ENCODE data around the gene HNRNPUL1.
"Not testable (repeated sequence)": the region's sequence is repeated elsewhere in the genome, so short reads cannot be mapped to it uniquely, and the experiment has no call there.

Gene HNRNPUL1

DNA sequence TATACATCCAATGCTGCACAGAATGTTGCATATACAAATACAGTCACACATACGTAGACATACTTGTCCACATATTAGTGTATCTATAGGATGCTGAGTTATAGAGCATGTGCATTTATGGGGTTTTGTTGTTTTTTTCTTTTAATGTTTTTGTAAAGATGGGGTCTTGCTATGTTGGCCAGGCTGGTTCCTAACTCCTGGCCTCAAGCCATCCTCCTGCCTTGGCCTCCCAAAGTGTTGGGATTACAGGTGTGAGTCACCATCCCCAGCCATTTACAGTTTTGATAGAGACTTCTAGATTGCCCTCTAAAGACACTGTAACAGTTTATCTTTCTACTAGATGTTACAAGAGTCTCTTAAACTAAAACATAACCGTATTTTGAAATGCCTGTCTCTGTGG is 14.3 kb downstream of the HNRNPUL1 start:
- DNase-seq: no peak

- no peak for DNase-seq
These were observed 24.7 kb downstream of the HNRNPUL1 start for GRCh38 chr19:41288673-41289530.

DNA sequence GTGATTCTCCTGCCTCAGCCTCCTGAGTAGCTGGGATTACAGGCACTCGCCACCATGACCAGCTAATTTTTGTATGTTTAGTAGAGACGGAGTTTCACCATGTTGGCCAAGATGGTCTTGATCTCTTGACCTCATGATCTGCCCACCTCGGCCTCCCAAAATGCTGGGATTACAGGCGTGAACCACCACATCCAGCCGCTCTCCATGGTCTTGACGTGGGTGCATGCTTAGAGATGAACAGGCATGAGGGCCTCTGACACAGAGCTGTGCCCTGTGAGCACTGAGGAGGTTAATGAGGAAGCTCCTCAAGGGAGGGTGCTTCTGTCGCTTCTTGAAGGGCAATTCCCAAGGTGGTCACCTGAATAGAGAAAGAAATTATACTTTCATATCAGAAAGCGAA is 25.6 kb downstream of the HNRNPUL1 start:
- DNase-seq: not testable (repeated sequence)

DNA sequence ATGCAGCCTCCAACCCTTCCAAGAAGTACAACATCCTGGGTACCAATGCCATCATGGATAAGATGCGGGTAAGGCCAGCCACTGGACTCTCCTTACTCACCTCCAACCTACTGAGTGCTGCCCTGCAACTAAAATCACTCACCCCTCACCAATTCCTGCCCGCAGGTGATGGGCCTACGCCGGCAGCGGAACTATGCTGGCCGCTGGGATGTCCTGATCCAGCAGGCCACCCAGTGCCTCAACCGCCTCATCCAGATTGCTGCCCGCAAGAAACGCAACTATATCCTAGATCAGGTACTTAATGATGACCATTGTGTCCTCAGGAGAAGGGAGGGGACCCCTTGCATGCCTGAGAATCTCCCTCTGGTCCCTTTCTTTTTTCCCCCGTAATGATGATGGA is 30.2 kb downstream of the HNRNPUL1 start:
- DNase-seq: no peak

DNA sequence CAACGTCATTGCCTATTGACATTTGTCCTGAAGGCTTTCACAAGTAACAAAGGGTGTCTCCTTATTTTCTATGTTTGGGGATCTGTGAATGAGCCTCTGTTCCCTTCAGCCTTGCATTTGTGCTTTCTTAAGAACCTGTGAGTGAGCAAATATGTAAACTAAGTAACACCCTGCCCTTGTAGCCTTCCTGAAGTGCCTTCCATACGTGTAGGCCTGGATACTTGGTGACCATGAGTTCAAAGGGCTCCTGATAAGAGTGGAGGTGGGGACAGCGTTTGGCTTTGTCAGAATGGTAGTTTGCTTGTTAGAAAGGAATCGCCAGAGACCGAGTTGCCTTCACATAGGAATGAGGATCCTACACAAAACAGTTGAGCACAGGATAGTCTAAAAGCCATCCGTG is 31.3 kb downstream of the HNRNPUL1 start:
- DNase-seq: no peak

DNA sequence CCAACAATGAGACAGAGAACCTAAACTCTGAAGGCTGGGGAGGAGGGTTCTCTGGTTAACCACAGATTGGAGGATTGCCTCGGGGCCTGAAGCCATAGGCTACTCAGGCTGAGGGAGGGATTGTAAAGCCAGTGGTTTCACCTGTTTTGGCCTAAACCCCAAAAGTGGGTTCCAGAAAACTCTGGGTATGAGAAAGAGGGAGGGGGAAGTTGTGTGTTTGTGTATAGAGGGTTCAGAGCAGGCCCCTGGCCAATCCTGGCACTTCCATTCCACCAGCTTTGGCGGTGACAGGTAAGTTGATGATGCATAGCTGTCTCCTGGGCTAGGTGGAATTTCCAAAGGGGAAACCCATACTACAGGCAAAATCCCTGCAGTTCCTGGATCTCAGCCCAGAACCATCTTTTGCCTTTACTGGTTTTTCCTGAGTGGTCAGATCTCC is 32.3 kb downstream of the HNRNPUL1 start:
- peak; percentile 2 for DNase-seq

GRCh38 chr19:41297628-41298347 is 33.6 kb downstream of the HNRNPUL1 start:
- DNase-seq: no peak

DNA sequence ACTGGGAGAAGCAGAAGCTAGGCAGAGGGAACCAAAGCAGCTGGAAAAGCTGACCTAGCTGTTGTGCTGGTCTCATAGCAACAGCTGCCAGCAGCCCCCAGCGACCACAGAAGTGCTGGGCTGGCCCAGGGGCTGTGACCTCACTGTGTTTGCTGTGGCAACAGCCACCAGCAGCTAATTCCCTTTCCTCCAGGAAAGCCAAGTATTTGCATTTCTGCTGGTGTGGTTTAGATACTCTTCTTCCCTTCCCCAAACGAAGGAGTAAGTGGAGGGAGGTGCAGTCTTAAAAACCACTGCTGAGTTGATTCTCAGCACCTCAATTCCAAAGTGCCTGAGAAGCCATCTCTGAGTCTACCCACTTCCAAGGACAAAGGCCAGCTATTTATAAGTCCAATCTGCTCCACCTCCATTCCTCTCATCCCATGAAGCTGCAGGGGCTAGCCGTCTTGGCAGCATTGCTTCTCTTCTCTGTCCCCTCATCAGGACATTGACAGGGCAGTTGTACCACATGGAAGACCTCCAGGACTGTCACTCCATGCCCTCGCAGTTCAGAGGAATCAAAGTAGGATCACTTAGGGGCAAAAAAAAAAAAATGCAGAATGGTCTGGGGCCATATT is 34.3 kb downstream of the HNRNPUL1 start:
- DNase-seq: no peak

- DNase-seq: no peak
These were observed 35.0 kb downstream of the HNRNPUL1 start for GRCh38 chr19:41299046-41299754.

GRCh38 chr19:41299755-41300089 is 35.5 kb downstream of the HNRNPUL1 start:
- DNase-seq: no peak

GRCh38 chr19:41300555-41300954 is 36.4 kb downstream of the HNRNPUL1 start:
- DNase-seq: no peak

GRCh38 chr19:41302624-41303351 is 38.6 kb downstream of the HNRNPUL1 start:
- DNase-seq: no peak

- DNase-seq: no peak
These were observed 39.8 kb downstream of the HNRNPUL1 start for GRCh38 chr19:41303954-41304353.

- no peak for DNase-seq
These were observed 40.7 kb downstream of the HNRNPUL1 start for GRCh38 chr19:41304706-41305483.

DNA sequence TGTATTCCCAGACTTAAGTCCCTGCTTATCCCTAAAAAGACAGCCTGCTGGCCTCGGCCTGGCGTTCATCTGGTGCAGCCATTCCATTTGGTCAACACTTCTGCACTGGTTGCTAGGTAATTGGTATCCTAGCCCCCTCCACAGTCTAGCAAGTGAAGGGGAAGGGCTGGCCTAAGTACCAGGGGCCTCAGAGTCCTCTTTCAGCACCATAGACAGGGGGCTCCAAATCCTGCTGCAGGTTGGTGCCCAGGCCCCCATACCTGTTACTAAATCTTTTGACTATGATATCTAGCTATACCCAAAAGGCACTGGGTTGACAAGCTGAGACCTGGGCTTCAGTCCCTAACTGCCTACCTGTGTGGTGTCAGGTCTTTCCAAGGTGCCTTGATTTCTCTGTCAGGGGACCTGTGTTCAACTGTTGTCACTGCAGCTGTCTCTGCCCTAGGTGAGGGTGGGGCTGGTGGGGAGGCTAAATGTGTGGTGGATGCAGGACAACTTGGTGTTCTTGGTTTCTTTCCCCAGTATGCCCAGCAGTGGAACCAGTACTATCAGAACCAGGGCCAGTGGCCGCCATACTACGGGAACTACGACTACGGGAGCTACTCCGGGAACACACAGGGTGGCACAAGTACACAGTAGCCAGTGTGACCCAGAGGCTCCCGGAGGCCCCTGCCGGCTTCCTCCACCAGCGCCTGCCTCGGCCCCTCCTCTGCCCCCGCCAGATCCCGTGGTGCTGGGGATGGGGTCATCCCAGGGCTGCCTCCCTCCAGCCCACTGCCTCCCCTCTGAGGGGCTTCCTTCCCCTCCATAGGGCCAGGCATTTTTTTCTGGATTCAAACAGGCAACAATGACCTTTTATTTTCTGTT is 42.0 kb downstream of the HNRNPUL1 start:
- DNase-seq: no peak

- DNase-seq: no peak
These were observed 43.1 kb downstream of the HNRNPUL1 start for GRCh38 chr19:41307090-41307875.

DNA sequence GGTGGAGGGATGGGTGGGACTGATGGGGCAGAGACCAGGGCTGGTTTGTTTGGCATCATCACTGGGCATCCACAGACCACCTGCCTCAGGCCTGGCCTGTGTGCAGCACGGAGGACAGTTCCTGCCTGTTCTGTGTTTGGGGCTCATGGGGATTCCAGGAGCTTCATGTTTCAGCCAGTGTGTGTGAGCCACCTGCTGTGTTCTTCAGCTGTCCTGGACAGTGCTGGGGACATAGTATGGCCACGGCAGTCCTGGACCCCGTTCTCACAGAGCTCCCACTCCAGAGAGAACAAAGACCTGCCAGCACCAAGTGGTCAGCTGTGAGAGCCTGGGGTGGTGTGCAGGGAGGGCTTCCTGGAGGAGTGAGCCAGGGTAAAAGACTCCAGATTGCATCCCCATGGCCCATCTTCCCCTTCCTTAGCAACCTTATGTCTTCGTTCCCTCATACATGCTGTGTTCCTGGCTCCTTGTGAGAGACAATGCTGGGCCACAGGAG is 43.8 kb downstream of the HNRNPUL1 start:
- DNase-seq: no peak

GRCh38 chr19:41308450-41309179 is 44.4 kb downstream of the HNRNPUL1 start:
- peak; percentile 82 for DNase-seq

Measured in kidney glomerular epithelial cell (primary cell).